Stimulated activated naive CD8-positive, alpha-beta T cell treated with anti-CD3 and anti-CD28 coated beads, Interleukin-15, amount 100 ng/mL, for 72 hours (primary cell): Measurements from ENCODE around the gene IRF8.

Experiments used
- ATAC-seq: fragments of 150-1000 bp; cut with Tn5 transposase; 2 replicates; pipeline ENCODE4 v1.10.0; 2021; ENCODE audit warnings: mild to moderate bottlenecking, moderate library complexity
- DNase-seq, 2 donors: peaks; one replicate each; pipeline ENCODE4 v3.0.0; 2021 to 2022
- H3K27ac Mint-ChIP-seq, 2 donors: one replicate each; pipeline ENCODE4 v1.8.0; 2022; ENCODE audit warnings: mild to moderate bottlenecking in 2 of 2, mixed read lengths in 2 of 2, moderate library complexity in 2 of 2
- H3K27me3 Mint-ChIP-seq: one replicate; pipeline ENCODE4 v1.8.0; 2022; ENCODE audit warnings: mixed read lengths
- H3K4me1 Mint-ChIP-seq: one replicate; pipeline ENCODE4 v1.8.0; 2022; ENCODE audit warnings: mild to moderate bottlenecking, mixed read lengths
- H3K4me3 Mint-ChIP-seq, 2 donors: one replicate each; pipeline ENCODE4 v1.8.0; 2022; ENCODE audit warnings: mild to moderate bottlenecking in 2 of 2, mixed read lengths in 2 of 2, moderate library complexity in 1 of 2
- H3K9me3 Mint-ChIP-seq, 2 donors: one replicate each; pipeline ENCODE4 v1.8.0; 2022; ENCODE audit warnings: mixed read lengths in 2 of 2

IRF8 gene

DNA sequence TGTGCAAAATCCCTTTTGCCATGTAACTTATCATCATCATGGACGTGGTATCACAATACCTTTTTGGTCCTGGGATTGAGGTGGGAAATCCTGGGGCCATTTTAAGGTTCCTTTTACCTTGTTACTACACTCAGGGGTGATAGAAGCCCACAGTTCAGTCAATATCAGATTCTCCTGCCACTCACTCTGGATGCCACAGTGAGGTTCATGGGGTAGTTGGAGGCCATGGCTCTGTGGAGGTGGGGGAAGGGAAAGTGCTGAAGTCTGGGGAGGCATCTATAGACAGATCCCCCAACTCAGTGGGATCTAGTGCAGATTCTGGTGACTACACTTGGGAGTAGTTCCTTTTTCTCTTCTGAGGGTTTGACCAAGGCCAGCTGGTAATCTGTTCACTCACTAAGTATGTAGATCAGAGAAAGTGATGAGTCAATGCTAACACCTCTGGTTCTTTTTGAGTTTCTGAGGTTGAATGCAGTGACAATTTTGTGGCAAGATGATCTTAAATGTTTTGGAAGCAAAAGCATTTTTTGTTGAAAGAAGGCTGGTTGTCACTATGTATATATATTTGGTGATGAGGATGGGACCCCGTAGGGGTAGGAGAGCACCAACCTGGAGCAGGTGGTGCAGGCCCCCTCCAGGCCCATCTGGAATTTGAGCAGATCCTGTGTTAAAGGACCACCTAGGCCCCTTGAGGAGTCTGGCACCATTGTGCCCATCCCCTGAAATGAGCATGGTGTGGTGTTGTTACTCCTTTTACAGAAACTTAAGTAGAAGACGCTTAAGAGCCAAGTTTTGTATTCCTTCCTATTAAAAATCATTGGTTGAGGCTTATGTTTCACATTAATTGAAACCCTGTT lies 18.8 kb upstream of the IRF8 start:
- H3K27ac Mint-ChIP-seq, result peak overlapping the region; percentile 9 to 28
- H3K27me3 Mint-ChIP-seq, result peaks cover 43% of the 10 kb centered on the region
- H3K9me3 Mint-ChIP-seq, result no peaks in the 10 kb centered on the region
- H3K4me3 Mint-ChIP-seq, result peak overlapping the region in 1 of 2 donors; percentile 8
- H3K4me1 Mint-ChIP-seq, result peaks cover 59% of the 10 kb centered on the region
- DNase-seq (no peak), ATAC-seq (peak; percentile 96)

DNA sequence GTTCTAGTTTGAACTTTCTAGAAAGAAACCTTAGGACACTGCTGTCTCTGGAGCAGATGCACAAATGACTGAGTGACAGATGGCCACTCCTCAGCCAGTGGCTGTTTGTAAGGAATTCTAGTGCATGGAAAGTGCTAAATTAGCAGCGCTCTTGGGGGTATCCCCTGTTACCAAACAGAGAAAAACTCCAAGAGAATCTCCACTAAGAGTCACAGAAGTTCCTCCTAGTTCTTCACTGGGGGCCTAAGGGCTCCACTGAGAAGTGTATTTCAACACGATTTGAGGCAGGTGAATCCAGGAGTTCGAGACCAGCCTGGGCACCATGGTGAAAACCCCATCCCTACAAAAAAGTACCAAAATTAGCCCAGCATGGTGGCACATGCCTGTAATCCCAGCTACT lies 18.1 kb upstream of the IRF8 start:
- ATAC-seq (no peak), DNase-seq (no peak)
- Mint-ChIP-seq H3K27me3 (peaks cover 41% of the 10 kb centered on the region), H3K27ac (peak overlapping the region in 1 of 2 donors; percentile 23), H3K4me3 (no peak overlapping the region), H3K4me1 (peaks cover 61% of the 10 kb centered on the region), H3K9me3 (no peaks in the 10 kb centered on the region)

DNA sequence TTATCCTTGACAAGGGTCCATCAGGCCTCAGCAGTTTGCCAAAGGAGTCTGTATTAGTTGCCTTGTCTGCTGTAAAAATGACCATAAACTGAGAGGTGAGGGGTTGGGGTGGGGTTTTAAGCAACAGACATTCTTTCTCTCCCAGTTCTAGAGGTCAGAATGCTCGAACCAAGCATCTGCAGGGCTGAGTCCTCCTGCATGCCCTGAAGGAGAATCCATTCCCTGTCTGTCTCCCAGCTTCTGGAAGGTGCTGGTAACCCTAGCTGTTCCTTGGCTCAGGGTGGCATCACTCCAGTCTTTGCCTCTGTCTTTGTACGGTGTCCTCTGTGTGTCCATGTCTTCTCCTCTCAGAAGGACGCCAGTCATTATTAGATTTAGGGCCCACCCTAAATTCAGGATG lies 17.5 kb upstream of the IRF8 start:
- ATAC-seq (no peak), DNase-seq (no peak)
- Mint-ChIP-seq H3K9me3 (no peaks in the 10 kb centered on the region), H3K27ac (no peak overlapping the region), H3K4me3 (no peak overlapping the region), H3K4me1 (peaks cover 61% of the 10 kb centered on the region), H3K27me3 (peaks cover 35% of the 10 kb centered on the region)

DNA sequence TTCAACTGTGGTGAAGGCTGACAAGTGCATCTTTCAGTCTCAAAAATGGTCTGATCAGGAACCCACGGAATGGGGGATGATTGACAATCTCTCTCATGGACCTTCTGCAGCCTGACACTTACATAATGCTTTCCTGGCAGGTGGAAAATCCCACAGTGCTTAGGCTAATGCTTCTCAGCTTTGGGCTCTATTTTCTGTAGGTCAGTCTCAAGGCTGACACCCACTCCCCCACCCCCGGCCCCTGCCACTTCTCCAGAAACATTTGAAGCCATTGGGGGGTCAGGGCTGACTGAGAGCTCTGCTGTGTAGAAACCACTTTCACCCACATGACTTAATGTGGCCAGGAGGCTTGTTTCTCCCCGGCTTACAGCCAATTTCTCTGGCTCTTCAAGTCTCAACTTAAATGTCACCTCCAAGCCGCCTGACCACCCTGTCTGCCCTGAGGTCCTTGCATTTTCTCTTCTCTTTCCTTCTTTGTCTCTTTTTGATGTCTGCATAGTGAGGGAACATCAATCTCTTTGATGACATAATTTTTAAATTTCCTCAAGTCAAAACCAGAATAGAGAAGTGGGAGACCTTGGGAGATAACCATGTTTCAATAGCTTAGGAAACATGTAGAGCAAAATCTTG lies 16.7 kb upstream of the IRF8 start:
- ATAC-seq (peak; percentile 54), DNase-seq (no peak)
- H3K27me3 Mint-ChIP-seq, result peaks cover 28% of the 10 kb centered on the region
- no peak overlapping the region for H3K27ac Mint-ChIP-seq
- peaks cover 63% of the 10 kb centered on the region for H3K4me1 Mint-ChIP-seq
- no peaks in the 10 kb centered on the region for H3K9me3 Mint-ChIP-seq
- H3K4me3 Mint-ChIP-seq, result peak overlapping the region; percentile 15 to 30

DNA sequence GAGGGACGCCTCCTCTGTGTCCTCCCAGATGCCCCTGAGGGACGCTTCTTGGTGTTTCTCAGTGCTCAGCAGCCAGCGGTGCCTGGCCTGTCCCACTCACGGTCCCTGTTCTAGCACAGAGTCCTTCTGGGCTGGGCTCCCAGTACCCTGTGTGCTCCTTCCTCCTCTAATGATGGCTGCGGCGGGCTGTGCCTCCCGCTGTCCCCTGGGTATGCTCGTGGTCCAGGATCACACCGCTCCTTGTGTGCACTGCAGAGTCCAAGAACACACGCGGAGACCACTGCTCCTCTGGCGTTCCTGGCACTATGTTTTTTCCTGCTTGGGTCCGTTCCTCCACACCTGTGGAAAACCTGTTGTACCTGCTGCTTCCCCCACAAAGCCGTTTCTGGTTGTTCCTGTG lies 15.1 kb upstream of the IRF8 start:
- ATAC-seq, result no peak
- peaks cover 78% of the 10 kb centered on the region for H3K4me1 Mint-ChIP-seq
- no peak overlapping the region for H3K27ac Mint-ChIP-seq
- no peak overlapping the region for H3K4me3 Mint-ChIP-seq
- DNase-seq, result no peak
- no peaks in the 10 kb centered on the region for H3K9me3 Mint-ChIP-seq
- peaks cover 28% of the 10 kb centered on the region for H3K27me3 Mint-ChIP-seq

DNA sequence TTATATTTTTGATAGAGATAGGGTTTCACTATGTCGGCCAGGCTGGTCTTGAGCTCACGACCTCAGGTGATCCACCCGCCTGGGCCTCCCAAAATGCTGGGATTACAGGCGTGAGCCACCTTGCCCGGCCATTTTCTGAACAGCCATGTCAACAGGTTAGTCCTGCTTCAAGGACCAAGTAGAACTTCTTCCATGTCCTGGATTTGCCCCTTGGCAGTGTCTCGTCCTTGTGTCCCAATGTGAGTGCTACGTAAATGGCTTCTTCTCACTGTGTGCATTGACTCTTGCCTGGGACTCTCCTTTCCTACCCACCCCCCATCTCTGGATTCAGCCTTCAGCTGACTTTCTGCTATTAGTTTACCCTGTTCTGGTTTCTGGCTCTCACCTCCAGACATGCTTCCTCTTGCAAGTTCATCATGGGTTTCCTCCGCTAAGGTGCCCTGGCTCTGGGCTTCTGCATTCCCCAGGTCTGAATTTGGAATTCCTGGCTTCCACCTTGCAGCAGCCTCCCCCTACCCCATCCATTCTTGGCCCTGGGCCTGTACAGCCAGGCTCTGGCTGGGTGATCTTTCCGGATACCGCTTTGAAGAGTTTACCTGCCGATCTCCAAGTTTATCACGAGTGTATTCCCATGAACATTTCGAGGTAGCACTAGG lies 14.0 kb upstream of the IRF8 start:
- Mint-ChIP-seq H3K27me3 (peaks cover 28% of the 10 kb centered on the region), H3K9me3 (no peaks in the 10 kb centered on the region), H3K4me3 (no peak overlapping the region), H3K27ac (no peak overlapping the region), H3K4me1 (peaks cover 80% of the 10 kb centered on the region)
- DNase-seq, result no peak
- no peak for ATAC-seq

DNA sequence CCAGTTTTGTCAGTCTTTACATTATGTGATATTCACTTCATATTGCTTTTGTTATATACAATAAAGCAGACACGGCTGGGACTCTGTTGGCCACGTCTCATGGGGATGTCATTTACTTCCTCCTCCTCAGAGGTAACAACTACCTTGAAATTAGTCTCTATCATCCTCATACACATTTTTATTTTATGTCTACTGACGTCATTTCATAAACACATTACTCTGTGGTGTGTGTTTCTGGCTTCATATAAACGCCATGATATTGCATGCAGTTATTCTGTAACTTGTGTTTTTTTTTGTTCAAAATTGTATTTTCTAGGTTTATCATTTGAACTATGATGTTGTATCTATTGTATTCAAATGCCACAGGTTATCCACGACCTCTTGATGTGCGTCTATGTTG lies 13.4 kb upstream of the IRF8 start:
- ATAC-seq (no peak), DNase-seq (no peak)
- Mint-ChIP-seq H3K9me3 (no peaks in the 10 kb centered on the region), H3K4me3 (no peak overlapping the region), H3K27ac (no peak overlapping the region), H3K27me3 (peaks cover 28% of the 10 kb centered on the region), H3K4me1 (peaks cover 76% of the 10 kb centered on the region)

DNA sequence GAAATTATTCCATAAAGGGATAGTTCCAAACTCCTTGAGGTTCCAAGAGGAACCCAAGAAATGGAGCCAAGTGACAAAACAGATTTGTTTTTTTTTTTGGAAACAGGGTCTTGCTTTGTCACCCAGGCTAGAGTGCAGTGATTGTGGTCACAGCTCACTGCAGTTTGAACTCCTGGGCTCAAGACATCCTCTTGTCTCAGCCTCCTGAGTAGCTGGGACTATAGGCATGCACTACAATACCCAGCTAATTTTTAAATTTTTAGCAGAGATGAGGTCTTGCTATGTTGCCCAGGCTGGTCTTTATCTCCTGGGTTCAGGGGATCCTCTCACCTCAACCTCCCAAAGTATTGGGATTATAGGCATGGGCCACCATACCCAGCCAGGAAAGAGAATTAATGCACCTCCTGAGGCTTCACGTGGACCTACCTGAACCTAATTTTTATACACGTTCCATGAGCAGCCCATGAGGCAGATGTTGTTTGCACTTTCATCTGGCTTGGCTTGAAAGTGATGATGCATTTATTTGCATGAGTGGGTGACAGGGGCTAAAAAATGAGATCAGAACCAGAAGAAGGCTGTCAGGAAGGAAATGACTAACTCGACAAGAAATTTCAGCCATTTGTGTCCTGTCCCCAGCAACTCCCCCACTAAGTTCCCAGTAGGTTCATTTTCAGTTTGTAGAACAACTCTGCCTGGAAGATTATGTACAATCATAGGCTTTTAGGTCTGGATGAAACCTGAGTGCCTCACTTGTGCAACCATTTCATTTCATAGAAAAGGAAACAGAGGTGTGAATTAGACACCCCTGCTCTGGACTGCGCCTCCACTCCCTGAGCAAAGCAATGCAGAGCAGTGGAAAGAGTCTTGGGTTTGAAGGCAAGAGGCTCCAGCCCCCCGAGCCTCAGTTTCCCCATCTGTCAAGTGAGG lies 10.3 kb upstream of the IRF8 start:
- Mint-ChIP-seq H3K9me3 (no peaks in the 10 kb centered on the region), H3K27me3 (peaks cover 20% of the 10 kb centered on the region), H3K4me3 (peak overlapping the region; percentile 40 to 68), H3K27ac (peak overlapping the region; percentile 29 to 89), H3K4me1 (peaks cover 44% of the 10 kb centered on the region)
- DNase-seq (peak; percentile 46 to 65), ATAC-seq (peak; percentile 94)

DNA sequence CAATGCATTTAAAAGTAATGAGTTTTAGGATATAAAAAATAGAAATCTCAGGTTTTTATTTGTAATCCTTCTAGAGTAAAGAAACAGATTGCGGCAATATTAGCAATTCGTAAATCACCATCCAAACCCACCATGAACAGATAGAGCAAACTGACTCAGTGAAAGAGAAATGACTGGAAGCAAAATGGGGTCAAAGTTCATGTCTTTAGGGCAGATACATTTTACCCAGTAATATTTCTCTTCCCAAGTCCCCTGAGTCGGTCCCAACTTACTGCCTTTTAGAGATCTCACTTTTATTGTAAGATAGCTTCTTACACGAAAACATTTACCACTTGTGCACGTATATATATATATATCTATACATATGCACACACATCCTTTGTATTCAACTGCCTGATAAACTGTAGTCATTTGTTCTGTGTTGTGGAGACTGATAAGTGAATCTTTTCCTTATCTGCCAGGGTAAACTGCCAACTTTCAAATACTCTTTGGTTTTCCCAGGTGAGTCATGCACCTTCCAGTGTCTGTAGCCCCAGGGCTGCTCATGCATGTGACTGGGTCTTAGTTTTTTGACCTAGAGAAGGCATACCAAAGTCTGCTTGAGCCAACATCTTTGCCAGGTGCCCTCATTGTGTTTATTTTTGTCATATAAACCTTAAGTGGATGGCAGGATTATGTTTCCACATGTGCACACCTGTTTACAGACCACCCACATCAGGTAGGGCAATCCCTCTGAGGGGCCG lies 7.8 kb upstream of the IRF8 start:
- H3K27me3 Mint-ChIP-seq, result no peaks in the 10 kb centered on the region
- DNase-seq (no peak), ATAC-seq (no peak)

DNA sequence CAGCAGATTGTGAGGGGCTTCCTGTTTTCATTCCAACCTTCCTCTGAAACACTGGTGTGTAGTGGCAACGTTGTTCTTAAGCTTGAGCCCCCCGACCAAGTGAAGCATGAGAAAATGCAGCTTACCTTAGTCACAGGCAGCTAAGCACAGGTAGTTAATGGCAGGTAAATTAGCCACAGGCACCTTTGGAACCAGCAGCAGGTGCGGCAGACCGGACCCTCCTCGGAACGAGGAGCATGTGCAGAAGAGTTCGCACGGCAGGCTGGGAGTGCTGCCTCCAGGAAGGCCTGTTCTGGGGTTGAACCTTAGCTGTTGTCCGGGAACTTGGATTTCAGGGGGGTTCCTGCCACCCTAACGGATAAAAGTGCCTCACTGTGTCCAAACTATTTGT lies 7.2 kb upstream of the IRF8 start:
- DNase-seq, result no peak
- H3K27me3 Mint-ChIP-seq, result no peaks in the 10 kb centered on the region
- ATAC-seq, result no peak
- no peak overlapping the region for H3K27ac Mint-ChIP-seq
- peaks cover 30% of the 10 kb centered on the region for H3K4me1 Mint-ChIP-seq
- H3K9me3 Mint-ChIP-seq, result no peaks in the 10 kb centered on the region
- no peak overlapping the region for H3K4me3 Mint-ChIP-seq

More for the DNA sequence above, 7.8 kb upstream of the IRF8 start:
- Mint-ChIP-seq H3K9me3 (no peaks in the 10 kb centered on the region), H3K27ac (no peak overlapping the region), H3K4me3 (no peak overlapping the region), H3K4me1 (peaks cover 30% of the 10 kb centered on the region)

DNA sequence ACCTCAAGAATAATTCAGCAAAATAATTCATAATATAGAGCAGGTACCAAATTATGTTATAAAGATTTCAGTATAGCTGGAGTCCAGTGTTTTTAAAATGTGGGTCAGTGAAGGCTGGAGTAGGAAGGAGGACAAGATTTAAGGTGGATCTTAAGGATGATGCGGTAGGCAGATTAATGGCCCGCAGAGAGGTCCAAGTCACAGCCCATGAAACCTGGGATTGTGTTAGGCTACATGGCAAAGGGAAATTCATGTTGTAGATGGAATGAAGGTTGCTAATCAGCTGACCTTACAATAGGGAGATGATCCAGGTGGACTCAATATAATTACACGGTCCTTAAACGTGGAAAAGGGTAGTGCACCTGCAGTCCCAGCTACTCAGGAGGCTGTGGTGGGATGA lies 6.2 kb upstream of the IRF8 start:
- H3K4me3 Mint-ChIP-seq, result no peak overlapping the region
- H3K9me3 Mint-ChIP-seq, result no peaks in the 10 kb centered on the region
- no peak for DNase-seq
- H3K4me1 Mint-ChIP-seq, result peaks cover 31% of the 10 kb centered on the region
- ATAC-seq, result no peak
- no peaks in the 10 kb centered on the region for H3K27me3 Mint-ChIP-seq
- H3K27ac Mint-ChIP-seq, result no peak overlapping the region

DNA sequence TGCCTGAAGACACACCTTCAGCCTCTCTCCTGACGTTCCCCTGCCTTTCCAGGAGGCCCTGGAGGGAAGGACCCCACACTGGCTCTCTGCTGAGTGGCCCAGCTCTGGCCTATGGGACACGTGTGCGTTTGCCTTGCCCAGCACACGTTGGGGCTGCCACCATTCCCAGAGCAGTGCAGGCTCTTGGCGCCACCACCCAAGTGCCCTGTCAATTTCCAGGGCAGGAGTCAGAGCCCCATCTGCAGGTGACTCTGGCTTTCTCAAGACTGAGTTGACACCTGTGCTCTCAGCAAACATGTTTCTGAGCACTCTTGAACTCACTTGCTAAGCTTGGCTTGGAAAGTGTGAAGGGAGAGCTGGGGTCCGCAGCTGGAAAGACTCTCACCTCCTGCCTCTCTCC lies 4.7 kb upstream of the IRF8 start:
- Mint-ChIP-seq H3K4me1 (peaks cover 22% of the 10 kb centered on the region), H3K27ac (no peak overlapping the region), H3K4me3 (no peak overlapping the region), H3K27me3 (no peaks in the 10 kb centered on the region), H3K9me3 (no peaks in the 10 kb centered on the region)
- DNase-seq (peak in 1 of 2 donors; percentile 29), ATAC-seq (peak; percentile 40)

DNA sequence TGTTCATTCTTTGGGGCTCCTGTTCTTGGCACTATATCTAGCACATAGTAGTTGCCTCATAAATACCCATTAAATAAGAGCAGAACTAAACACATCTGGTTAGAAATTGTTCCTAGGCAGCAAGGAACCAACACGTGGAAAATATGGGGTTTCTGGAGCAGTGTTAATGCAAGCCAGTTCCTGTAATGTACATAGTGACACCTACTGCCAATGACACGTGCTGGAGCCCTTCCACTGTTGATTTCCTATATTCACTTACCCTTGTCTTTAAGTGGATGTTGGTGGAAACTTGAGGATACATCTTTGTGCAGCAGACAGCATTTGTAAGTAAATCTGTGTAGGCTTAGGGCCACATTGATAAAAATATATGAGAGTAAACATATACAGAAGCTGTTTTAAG lies 1.6 kb upstream of the IRF8 start:
- H3K27ac Mint-ChIP-seq, result no peak overlapping the region
- no peak overlapping the region for H3K4me3 Mint-ChIP-seq
- no peaks in the 10 kb centered on the region for H3K9me3 Mint-ChIP-seq
- H3K27me3 Mint-ChIP-seq, result no peaks in the 10 kb centered on the region
- peaks cover 39% of the 10 kb centered on the region for H3K4me1 Mint-ChIP-seq
- ATAC-seq (no peak), DNase-seq (no peak)

DNA sequence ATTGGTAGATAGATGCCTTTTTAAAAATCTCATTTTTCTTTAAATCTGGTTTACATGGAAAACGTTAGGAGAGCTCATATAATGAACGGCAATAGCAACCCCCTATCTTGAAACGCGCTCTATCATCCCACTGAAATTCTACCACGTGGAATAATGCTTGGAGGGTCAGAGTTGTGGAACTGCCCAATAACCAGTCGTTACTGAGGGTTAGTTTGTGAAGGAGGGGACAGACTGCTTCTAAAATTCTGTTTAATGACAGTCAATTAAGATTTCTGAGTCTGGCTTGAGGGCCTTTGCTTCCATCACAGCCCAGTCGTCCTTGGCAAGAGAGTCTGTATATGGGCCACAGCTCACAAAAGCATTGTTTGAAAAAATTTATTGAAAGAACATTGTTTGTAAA lies 482 bp downstream of the IRF8 start:
- Mint-ChIP-seq H3K4me3 (peak overlapping the region; percentile 86 to 91), H3K9me3 (no peaks in the 10 kb centered on the region), H3K27ac (peak overlapping the region; percentile 93 to 97), H3K27me3 (no peaks in the 10 kb centered on the region), H3K4me1 (peaks cover 60% of the 10 kb centered on the region)
- no peak for ATAC-seq
- DNase-seq, result no peak
